HG03103 (cell line): ENCODE results near the gene BPIFB3.

Experiments used
- ATAC-seq: cut with Tn5 transposase; IDR thresholded peaks from one replicate; pipeline ENCODE4 v1.9.1; 2021; ENCODE audit warnings: low read depth; ENCODE audit not compliant: unreplicated experiment

Gene BPIFB3

GRCh38 chr20:33015700-33016580, 37.8 kb upstream of the BPIFB3 start:
- ATAC-seq = no peak

- no peak for ATAC-seq
Observed at GRCh38 chr20:33016581-33017109, 37.1 kb upstream of the BPIFB3 start.

DNA sequence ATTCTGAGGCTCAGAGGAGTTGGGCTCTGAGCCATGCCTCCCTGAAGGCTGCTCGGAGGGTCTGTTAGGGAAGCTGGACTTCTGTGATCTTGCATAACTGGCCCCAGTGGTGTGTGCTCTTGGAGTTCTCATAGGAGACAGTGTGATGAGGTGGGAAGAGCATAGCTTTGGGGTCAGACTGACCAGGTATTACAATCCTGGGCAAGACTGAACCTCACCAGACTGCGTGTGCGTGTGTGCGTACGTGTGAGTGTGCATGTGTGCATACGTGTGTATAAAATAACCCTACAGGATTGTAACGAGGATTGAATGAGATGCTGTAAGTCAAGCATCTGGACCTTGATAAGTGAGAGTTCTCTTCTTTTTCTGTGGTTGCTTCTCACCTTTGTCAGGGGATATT, 36.2 kb upstream of the BPIFB3 start:
- no peak for ATAC-seq

- ATAC-seq = no peak
Observed at GRCh38 chr20:33018169-33018931, 35.4 kb upstream of the BPIFB3 start.

GRCh38 chr20:33019465-33020277, 34.0 kb upstream of the BPIFB3 start:
- no peak for ATAC-seq

GRCh38 chr20:33020278-33021161, 33.2 kb upstream of the BPIFB3 start:
- no peak for ATAC-seq

DNA sequence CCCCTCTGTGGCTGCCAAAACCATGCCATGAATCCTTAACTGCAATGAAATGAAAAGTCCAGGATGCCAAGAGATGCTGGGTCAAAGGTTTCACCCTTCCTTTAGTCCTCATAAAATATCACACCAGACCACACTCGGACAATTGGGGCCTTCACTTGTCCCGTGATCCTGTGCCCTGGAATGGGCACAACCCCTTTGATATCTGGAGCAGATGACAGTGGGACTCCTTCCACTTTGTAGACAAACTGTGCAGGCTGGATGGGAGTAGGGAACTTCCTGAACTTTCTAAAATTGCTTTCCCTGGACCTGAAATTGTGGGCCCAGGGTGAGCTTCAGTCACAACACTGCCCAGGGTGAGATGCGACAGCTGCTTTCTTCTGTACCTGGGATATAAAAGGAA, 31.8 kb upstream of the BPIFB3 start:
- ATAC-seq = no peak

- no peak for ATAC-seq
Observed at GRCh38 chr20:33022289-33022688, 31.4 kb upstream of the BPIFB3 start.

DNA sequence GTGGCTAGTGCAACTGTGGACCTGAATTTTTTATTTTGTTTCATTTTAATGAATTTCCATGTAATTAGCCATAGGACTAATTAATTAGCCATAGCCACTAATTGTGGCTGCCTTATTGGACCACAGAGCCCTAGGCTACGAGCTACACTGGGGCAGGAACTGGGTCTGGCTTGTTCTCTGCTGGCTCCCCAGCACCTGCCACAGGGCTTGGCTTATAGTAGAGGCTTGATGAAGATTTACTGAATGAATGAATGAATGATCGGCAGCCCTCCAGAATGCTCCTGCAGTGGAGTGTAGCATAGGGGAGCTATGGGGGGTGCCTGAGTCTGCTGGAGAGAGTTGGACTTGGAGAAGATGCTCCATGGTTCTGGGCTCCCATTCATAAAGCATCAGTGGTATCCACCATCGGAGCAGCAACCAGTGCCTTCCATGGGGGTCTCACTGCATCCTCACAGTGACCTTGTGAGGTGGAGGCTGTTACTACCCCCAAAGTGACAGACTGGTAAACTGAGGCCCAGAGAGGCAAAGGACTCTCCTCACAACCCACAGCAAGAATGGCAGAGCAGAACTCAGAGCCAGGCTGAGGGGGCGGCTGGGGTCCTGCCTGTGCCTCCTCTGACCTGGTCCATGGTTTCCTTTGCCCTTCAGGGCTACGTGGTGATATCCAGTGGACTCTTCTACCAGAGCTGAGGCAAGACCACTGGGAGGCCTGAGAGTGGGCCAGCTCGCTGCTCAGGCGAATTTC, 30.8 kb upstream of the BPIFB3 start:
- no peak for ATAC-seq

DNA sequence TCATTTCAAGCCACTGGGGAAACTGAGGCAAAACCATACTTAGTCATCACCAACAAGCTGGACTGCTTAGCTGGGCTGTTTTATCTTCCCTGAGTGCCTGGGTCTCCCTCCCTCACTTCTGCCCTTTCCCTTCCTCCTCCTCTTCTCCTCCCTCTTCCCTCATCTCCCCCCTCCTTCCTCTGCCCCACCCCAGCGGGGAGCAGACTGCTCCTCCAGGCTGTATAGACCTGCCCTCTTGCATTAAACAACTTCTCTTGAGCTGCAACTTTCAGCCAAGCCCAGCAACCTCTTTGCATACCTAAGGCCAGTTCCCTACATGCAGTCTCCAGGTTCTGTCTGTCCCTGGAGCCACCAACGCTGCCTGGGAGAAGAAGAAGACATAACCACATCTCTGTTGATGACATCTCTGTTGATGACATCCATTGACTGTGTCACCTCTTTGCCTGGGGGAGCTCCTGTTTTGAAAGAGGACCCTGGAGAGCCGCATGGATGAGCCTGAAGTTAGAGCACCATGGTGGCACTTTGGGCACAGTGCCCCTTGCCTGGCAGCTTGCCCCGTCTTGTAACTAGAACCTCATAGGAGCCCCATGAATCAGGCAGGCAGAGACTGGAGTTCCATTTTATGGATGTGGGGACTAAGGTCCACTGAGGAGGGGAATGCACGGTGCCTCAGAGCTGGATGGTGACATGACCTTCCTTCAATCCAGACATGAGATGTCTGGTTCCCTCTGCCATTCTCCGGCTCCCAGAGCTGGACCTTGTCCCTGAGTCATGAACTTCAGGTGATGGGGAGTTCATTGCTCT, 30.1 kb upstream of the BPIFB3 start:
- ATAC-seq = no peak

DNA sequence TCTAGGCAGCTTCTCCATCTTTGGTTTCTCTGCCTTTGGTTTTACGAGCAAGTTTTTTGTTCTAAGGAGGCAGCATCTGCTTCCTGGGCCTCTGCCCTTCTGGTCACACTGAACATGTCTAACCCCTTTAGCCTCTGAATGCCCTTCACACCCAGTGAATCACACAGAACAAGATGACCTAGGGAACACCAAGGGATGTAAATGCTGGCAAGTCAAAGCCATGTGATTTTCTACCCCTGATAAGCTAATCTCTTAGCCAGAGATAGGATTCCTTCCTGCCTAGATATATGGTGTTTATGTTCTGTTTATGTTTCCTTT, 29.5 kb upstream of the BPIFB3 start:
- no peak for ATAC-seq

DNA sequence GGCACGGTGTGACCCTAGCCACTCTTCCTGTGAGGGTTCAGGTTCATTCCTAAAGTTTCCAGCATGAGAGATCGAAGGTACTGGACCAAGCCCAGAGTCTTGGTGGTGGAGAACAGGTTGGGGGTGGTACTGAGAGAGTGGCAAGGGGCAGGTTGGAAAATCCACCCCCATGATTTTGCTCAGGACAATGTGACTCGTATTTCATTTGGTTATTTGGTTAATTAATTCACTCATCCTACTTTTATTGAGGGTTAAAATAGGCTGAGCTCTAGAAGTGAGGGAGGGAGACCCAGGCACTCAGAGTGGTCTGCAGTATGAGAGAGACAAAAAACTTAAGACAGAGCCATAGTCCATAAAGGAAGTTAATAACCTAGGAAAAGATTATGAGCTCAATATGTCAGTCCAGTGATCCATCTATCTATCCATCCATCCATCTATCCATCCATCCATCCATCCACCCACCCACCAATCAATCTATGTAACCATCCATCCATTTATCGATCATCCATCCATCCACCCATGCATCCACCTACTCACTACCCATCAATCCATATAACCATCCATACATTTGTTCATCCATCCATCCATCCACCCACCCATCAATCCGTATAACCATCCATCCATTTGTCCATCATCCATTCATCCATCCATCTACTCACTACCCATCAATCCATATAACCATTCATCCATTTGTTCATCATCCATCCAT, 28.9 kb upstream of the BPIFB3 start:
- ATAC-seq = no peak

DNA sequence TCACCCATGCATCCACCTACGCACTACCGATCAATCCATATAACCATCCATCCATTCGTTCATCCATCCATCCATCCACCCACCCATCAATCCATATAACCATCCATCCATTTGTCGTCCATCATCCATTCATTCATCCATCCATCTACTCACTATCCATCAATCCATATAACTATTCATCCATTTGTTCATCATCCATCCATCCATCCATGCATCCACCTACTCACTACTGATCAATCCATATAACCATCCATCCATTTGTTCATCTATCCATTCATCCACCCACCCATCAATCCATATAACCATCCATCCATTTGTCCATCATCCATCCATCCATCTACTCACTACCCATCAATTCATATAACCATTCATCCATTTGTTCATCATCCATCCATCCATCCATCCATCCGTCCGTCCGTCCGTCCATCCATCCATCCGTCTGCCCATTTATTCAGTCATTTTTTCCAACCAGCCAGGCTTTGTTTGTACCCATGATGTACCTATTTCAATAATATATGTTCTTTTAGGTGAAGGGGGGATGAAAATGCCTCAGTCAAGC, 28.3 kb upstream of the BPIFB3 start:
- ATAC-seq = no peak

DNA sequence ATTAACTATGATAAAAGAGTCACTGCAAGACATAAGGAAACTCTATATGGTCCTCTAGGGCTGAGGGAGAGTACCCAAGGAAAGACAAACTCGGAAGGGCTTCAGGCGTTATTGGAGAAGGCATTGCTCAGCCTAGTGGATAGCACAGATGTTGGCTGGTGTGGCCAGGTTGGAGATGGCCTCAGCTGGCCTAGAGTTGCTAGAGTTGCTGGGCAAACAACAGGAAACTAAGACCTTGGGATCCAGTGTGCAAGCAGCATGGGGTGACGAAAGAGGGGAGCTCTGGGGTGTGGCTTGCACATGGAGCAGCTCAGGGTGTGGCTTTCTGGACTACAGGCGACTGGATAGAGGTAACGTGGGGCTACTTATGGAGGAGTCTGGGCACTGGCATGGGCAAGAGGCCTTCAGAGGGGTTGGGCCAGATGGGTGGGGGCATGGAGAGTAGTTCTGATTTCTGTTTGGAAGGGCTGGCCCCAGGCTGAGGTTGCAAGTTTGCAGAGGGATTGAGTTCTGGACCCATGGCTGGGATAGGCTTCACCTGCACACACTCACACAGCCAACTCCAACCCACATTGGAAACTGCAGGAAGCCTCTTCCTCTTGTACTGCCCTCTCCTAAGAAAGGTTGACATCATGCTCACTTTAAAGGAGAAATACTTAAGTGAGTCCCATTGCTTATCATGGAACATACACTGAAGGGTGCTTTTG, 27.5 kb upstream of the BPIFB3 start:
- no peak for ATAC-seq

GRCh38 chr20:33026779-33027759, 26.6 kb upstream of the BPIFB3 start:
- no peak for ATAC-seq
